NCI-H2171 treated with DMSO at 0.1 percent for 48 hours (cell line): ENCODE results near the gene DCHS1.

Experiments
- DNase-seq: peaks from one replicate; lab custom pipeline; 2025; lab: John Stamatoyannopoulos, UW

The DCHS1 gene

GRCh38 chr11:6626971-6627761 lies 28.4 kb downstream of the DCHS1 start:
- no peak for DNase-seq

GRCh38 chr11:6625832-6626420 lies 29.7 kb downstream of the DCHS1 start:
- DNase-seq: no peak

- no peak for DNase-seq
Measured at GRCh38 chr11:6625156-6625831, 30.3 kb downstream of the DCHS1 start.

- DNase-seq: no peak
Measured at GRCh38 chr11:6623391-6624363, 31.9 kb downstream of the DCHS1 start.

GRCh38 chr11:6622261-6623171 lies 33.1 kb downstream of the DCHS1 start:
- DNase-seq: peak; percentile 2

GRCh38 chr11:6621711-6622211 lies 33.8 kb downstream of the DCHS1 start:
- DNase-seq: no peak

GRCh38 chr11:6620636-6621035 lies 35.0 kb downstream of the DCHS1 start:
- DNase-seq: no peak

GRCh38 chr11:6619004-6619745 lies 36.4 kb downstream of the DCHS1 start, which contains the start of gene TPP1:
TSS of gene TPP1 (minus strand) at chr11:6619422. CDS start at chr11:6619400, 22 bp downstream.
- peak; percentile 87 for DNase-seq

GRCh38 chr11:6618117-6619003 lies 37.2 kb downstream of the DCHS1 start:
- no peak for DNase-seq

GRCh38 chr11:6617315-6617781 lies 38.3 kb downstream of the DCHS1 start:
- no peak for DNase-seq

GRCh38 chr11:6616596-6617250 lies 38.9 kb downstream of the DCHS1 start:
- DNase-seq: no peak

- DNase-seq: no peak
Measured at GRCh38 chr11:6615882-6616585, 39.6 kb downstream of the DCHS1 start.

- DNase-seq: no peak
Measured at GRCh38 chr11:6615046-6615445, 40.6 kb downstream of the DCHS1 start.

- DNase-seq: no peak
Measured at GRCh38 chr11:6614446-6614845, 41.2 kb downstream of the DCHS1 start.

GRCh38 chr11:6613496-6613895 lies 42.1 kb downstream of the DCHS1 start:
- no peak for DNase-seq

- peak; percentile 84 for DNase-seq
Measured at GRCh38 chr11:6612213-6613041, 43.2 kb downstream of the DCHS1 start, which contains the start of gene TAF10. TSS of gene TAF10 (minus strand) at chr11:6612216. CDS start at chr11:6612189, 27 bp downstream.

GRCh38 chr11:6611963-6612212 lies 43.7 kb downstream of the DCHS1 start:
- DNase-seq: no peak
